Measurements from ENCODE around the gene CNOT11.
"Not testable (repeated sequence)": the region's sequence is repeated elsewhere in the genome, so short reads cannot be mapped to it uniquely, and the experiment has no call there.

The CNOT11 gene

GRCh38 chr2:101252408-101253012 is at the start of gene CNOT11:
Gene CNOT11 (plus strand): TSS chr2:101252886. CDS start chr2:101252965, 79 bp downstream.
- DNase-seq (ENCODE audit: low read depth in 4 of 4, low spot score in 1 of 4): peak; percentile 98 to 99 (median 98)

- no peak for DNase-seq (ENCODE audit: low read depth in 4 of 4, low spot score in 1 of 4)
These were observed 48.1 kb upstream of the CNOT11 start for GRCh38 chr2:101204400-101205115.

GRCh38 chr2:101205521-101206479 is 46.9 kb upstream of the CNOT11 start:
- peak in 2 of 4 experiments; percentile 5 to 13 for DNase-seq (ENCODE audit: low read depth in 4 of 4, low spot score in 1 of 4)

GRCh38 chr2:101208830-101209229 is 43.9 kb upstream of the CNOT11 start:
- no peak for DNase-seq (ENCODE audit: low read depth in 4 of 4, low spot score in 1 of 4)

- DNase-seq (ENCODE audit: low read depth in 4 of 4, low spot score in 1 of 4): no peak
These were observed 33.4 kb upstream of the CNOT11 start for GRCh38 chr2:101219246-101219645.

DNA sequence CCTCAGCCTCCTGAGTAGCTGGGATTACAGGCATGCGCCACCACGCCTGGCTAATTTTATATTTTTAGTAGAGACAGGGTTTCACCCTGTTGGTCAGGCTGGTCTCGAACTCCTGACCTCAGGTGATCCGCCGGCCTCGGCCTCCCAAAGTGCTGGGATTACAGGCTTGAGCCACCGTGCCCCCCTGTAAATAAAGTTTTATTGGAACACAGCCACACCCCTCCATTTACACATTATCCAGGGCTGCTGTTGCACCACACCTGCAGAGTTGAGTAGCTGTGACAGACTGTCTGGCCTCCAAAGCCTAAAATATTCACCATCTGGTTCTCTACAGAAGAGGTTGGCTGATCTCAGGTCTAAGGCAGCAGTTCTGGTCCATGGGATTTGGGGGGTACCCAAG is 32.6 kb upstream of the CNOT11 start:
- DNase-seq (ENCODE audit: low read depth in 4 of 4, low spot score in 1 of 4): not testable (repeated sequence)

GRCh38 chr2:101223814-101224231 is 28.9 kb upstream of the CNOT11 start:
- DNase-seq (ENCODE audit: low read depth in 4 of 4, low spot score in 1 of 4): peak in 2 of 4 experiments; percentile 4 to 9

GRCh38 chr2:101230541-101231001 is 22.1 kb upstream of the CNOT11 start:
- DNase-seq (ENCODE audit: low read depth in 4 of 4, low spot score in 1 of 4): no peak

DNA sequence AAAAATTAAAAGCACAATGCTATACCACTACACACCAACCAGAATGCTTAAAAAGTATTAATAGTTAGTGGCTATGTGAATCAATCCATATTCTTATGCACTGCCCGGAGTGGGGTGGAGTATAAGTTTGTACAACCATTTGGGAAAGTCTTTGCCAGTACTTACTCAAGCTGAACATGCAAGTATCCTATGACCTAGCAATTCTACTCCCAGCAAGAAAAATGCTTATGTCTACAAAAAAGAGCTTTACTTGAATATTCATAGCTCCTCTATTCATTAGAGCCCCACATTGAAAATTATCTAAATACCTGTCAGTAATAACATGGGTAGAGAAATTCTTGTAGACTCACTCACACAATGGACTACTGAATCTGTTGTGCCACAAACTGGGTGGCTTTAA is 21.4 kb upstream of the CNOT11 start:
- DNase-seq (ENCODE audit: low read depth in 4 of 4, low spot score in 1 of 4): no peak

DNA sequence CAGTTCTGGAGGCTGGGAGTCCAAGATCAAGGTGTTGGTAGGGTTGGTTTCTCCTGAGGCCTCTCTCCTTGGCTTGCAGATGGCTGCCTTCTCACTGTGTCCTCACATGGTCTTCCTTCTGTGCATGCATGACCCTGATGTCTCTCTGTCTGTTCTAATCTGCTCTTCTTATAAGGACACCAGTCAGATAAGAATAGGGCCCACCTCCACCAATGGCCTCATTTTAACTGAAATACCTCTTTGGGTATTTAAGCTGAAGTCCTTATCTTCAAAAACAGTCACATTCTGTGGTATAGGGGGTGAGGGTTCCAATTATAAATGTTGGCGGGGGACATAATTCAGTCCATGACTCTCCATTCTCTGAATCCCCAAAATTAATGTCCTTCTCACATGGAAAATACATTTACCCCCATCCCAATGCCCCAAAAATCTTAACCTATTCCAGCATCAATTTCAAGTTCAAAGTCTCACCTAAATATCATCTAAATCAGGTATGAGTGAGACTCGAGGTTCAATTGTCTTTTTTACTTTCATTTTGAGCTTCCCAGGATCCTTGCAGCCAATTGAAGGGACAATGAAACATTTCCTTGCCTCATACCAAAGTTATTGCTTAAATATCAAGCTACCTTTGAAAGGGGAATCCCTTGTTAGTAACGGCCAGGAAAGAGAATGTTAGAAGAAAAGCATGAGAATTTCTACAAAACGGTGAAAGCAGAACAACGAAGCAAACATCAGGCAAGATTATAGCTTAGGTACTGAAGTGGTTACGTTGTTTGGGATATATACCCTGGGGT is 20.6 kb upstream of the CNOT11 start:
- no peak for DNase-seq (ENCODE audit: low read depth in 4 of 4, low spot score in 1 of 4)

DNA sequence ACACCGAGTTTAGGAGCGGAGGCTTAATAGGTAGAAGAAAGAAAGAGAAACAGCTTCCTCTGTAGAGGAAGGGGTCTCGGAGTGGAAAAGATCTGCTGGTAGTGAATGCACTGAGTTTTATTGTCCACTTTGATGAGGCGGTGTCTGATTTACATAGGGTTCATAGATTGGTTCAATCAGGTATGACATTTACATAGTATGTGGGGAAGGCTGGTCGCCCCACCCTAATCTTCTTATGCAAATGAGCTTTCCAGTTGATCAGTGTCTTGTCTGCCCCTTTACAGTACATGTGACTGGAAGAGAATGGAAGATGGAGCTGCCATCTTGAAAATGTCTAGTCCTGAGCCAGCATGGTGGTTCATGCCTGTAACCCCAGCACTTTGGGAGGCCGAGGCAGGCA is 19.9 kb upstream of the CNOT11 start:
- DNase-seq (ENCODE audit: low read depth in 4 of 4, low spot score in 1 of 4): no peak

DNA sequence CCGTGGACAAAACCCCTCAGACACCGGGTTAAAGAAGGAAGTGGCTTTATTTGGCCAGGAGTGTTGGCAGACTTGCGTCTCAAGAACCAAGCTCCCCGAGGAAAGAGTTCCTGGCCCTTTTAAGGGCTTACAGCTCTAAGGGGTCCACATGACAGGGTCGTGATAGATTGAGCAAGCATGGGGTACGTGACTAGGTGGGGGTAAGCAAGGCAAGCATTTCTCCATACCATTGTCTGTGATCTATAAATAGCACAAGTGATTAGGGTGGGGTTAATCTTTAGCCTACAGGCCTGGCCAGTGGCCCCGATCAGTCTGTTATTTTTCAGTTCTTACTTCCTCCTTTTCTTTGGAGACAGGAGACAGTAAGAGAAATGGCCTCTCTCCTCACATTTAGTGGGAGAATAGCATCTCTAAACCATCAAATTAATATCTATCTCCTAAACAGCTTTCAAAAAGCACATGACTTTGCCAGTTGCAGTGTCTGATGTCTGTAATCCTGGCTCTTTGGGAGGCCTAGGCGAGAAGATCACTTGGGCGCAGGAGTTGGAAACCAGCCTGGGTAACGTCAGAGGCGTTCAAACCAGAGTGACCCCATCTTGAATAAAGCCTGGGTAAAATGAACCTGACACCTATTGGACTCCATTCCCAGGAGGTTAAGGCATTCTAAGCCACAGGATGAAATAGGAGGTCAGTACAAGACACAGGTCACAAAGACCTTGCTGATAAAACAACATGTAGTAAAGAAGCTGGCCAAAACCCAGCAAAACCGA is 18.3 kb upstream of the CNOT11 start:
- DNase-seq (ENCODE audit: low read depth in 4 of 4, low spot score in 1 of 4): no peak

DNA sequence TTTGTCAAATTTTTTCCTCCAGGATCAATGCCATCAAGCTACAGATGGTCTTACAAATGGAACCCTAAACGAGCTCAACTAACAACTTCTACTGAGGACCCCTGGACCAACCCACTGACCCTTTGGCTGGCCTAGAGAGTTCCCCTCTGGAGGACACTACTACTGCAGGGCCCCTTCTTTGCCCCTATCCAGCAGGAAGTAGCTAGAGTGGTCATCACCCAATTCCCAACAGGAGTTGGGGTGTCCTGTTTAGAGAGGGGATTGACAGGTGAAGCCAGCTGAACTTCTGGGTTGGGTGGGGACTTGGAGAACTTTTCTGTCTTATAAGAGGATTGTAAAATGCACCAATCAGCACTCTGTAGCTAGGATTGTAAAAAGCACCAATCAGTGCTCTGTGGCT is 16.7 kb upstream of the CNOT11 start:
- DNase-seq (ENCODE audit: low read depth in 4 of 4, low spot score in 1 of 4): not testable (repeated sequence)

- not testable (repeated sequence) for DNase-seq (ENCODE audit: low read depth in 4 of 4, low spot score in 1 of 4)
These were observed 14.7 kb upstream of the CNOT11 start for GRCh38 chr2:101237944-101238343.

GRCh38 chr2:101238930-101239759 is 13.5 kb upstream of the CNOT11 start:
- no peak for DNase-seq (ENCODE audit: low read depth in 4 of 4, low spot score in 1 of 4)

- DNase-seq (ENCODE audit: low read depth in 4 of 4, low spot score in 1 of 4): not testable (repeated sequence)
These were observed 12.9 kb upstream of the CNOT11 start for GRCh38 chr2:101239760-101240118.

GRCh38 chr2:101240694-101241093 is 12.0 kb upstream of the CNOT11 start:
- DNase-seq (ENCODE audit: low read depth in 4 of 4, low spot score in 1 of 4): not testable (repeated sequence)

DNA sequence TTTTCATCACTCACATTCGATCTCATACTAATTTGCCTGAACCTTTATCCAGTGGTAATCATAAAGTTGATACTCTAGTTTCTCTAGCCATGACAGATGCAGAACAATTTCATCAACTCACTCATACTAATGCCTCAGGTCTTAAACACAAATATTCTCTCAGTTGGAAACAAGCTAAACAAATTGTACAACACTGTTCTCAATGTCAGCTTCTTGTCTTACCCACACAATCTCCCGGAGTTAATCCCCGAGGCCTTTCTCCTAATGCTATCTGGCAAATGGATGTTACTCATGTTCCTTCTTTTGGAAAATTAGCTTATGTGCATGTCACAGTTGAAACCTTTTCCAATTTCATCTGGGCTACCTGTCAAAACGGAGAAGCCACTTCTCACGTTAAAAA is 11.5 kb upstream of the CNOT11 start:
- no peak for DNase-seq (ENCODE audit: low read depth in 4 of 4, low spot score in 1 of 4)

GRCh38 chr2:101244373-101244772 is 8.3 kb upstream of the CNOT11 start:
- not testable (repeated sequence) for DNase-seq (ENCODE audit: low read depth in 4 of 4, low spot score in 1 of 4)
